ENCODE measurements around the gene TTLL10.

- TF ChIP-seq CTCF (conservative IDR thresholded peaks at IDR 0.05) (no peak), EZH2 (IDR thresholded peaks at IDR 0.05; ENCODE audit: low read depth) (no peak)
Measured at GRCh38 chr1:1132042-1132950, 41.4 kb upstream of the TTLL10 start.

Data from PC-9 (cell line).